Muscle layer of duodenum (tissue), 2 donors: ENCODE data around the gene PLAGL1.

Source experiments
- H3K27ac ChIP-seq: one replicate; pipeline ENCODE4 v1.7.0; 2013; ENCODE audit warnings: mild to moderate bottlenecking, low read length
- H3K27me3 ChIP-seq: one replicate; pipeline ENCODE4 v1.7.0; 2013; ENCODE audit warnings: low read depth, mild to moderate bottlenecking, control low read depth, low read length
- H3K36me3 ChIP-seq, 2 donors: one replicate each; pipeline ENCODE4 v1.7.0; 2013; ENCODE audit warnings: low read length in 2 of 2, control low read depth in 1 of 2, mild to moderate bottlenecking in 1 of 2; ENCODE audit not compliant: insufficient read depth in 2 of 2, control insufficient read depth in 1 of 2
- H3K4me1 ChIP-seq, 2 donors: one replicate each; pipeline ENCODE4 v1.7.0; 2013; ENCODE audit warnings: low read length in 2 of 2, mild to moderate bottlenecking in 2 of 2, control low read depth in 1 of 2, moderate library complexity in 1 of 2; ENCODE audit not compliant: insufficient read depth in 2 of 2, control insufficient read depth in 1 of 2
- H3K4me3 ChIP-seq, 2 donors: one replicate each; pipeline ENCODE4 v1.7.0; 2013; ENCODE audit warnings: low read length in 2 of 2, low read depth in 1 of 2, mild to moderate bottlenecking in 1 of 2
- H3K9me3 ChIP-seq, 2 donors: one replicate each; pipeline ENCODE4 v1.7.0; 2013; ENCODE audit warnings: low read length in 2 of 2, control low read depth in 1 of 2, mild to moderate bottlenecking in 1 of 2; ENCODE audit not compliant: control insufficient read depth in 1 of 2
- donor health status: healthy.

PLAGL1 gene

DNA sequence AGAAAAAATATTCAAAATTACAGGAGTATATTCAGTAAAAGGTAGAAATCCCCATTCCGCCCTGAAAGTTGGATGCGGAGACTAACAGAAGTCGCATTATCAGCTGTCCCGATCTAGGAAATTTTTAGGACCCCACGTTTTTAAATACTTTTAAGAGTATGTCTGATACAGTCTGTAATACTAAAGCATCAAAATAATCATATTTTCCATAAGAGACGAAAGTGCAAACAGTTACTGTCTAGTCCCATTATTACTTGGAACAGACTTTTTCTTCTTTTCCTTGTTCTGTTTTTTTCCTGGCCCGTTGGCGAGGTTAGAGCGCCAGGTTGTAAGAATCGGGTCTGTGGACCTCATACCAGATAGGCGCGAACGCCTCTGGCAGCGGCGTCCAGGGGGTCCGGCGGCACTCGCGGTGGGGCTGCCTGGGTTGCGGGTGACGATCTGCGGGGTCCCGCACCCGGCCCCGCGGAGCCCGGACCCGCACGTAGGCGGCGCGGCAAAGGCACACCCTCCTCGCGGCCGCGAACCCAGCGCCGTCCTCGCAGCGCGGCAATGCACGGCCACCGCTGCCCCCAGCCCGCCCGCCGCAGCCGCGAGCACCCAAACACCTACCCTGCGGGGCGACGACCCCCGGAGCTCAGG lies 460 bp downstream of the PLAGL1 start:
- no peaks in the 10 kb centered on the region for H3K36me3 ChIP-seq
- peak overlapping the region; percentile 61 to 62 for H3K4me3 ChIP-seq
- peak overlapping the region; percentile 54 for H3K27ac ChIP-seq
- no peaks in the 10 kb centered on the region for H3K27me3 ChIP-seq
- no peaks in the 10 kb centered on the region for H3K9me3 ChIP-seq
- no peaks in the 10 kb centered on the region for H3K4me1 ChIP-seq

DNA sequence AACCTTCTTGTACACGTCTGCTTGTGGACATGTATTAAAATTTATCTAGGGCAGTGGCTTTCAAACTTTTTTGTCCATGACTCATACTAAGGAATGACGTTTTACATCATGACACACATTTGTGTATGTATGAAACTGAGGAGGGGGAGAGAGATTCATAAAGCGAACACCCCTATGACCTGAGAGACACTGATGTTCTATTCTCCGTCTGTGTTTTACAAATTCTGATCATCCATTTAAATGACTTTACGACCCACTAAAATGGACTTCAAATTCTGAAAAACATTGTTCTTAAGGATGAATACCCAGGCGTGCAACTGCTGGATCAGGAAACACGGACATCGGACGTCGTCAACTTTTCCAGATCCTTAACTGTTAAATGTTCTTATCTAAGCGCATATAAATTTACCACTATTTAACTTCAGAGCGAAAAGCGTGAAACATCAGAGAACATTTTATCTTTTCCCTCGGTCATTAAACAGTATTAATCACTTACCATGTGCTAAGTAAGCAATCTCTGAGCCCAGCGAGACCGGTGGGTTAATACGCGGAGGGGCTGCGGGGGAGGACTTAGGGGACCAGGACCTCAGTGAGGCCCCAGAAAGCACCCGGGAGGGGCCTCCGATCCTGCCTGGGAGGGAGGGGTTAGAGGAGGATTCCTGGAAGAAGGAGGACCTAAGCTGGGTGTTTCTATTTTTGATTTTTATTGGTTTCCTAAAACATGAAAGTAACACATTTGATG lies 1.2 kb downstream of the PLAGL1 start:
- H3K9me3 ChIP-seq, result no peaks in the 10 kb centered on the region
- H3K27me3 ChIP-seq, result no peaks in the 10 kb centered on the region
- H3K4me3 ChIP-seq, result peak overlapping the region; percentile 61 to 62
- H3K4me1 ChIP-seq, result no peaks in the 10 kb centered on the region
- peak overlapping the region; percentile 54 for H3K27ac ChIP-seq
- H3K36me3 ChIP-seq, result no peaks in the 10 kb centered on the region

DNA sequence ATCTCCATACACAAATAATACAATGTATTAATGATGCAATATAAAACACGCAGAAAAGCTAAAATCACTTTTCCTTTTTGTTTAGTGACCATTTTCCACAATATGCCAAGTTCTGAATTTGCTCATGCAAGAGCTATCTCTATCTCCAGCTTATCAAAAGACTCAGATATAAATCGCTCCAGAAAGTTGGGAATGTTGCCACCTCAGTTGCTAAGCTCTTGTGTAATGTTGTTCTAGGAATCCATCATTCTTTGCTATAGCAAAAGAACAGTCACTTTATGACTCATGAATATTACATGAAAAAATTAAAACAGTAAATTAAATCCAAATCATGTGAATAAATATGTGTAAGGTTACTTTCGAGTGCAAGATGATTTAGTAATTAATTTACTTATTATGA lies 8.7 kb downstream of the PLAGL1 start:
- H3K36me3 ChIP-seq, result no peaks in the 10 kb centered on the region
- no peak overlapping the region for H3K4me3 ChIP-seq
- H3K27me3 ChIP-seq, result no peaks in the 10 kb centered on the region
- H3K27ac ChIP-seq, result no peak overlapping the region
- H3K4me1 ChIP-seq, result no peaks in the 10 kb centered on the region
- H3K9me3 ChIP-seq, result no peaks in the 10 kb centered on the region

DNA sequence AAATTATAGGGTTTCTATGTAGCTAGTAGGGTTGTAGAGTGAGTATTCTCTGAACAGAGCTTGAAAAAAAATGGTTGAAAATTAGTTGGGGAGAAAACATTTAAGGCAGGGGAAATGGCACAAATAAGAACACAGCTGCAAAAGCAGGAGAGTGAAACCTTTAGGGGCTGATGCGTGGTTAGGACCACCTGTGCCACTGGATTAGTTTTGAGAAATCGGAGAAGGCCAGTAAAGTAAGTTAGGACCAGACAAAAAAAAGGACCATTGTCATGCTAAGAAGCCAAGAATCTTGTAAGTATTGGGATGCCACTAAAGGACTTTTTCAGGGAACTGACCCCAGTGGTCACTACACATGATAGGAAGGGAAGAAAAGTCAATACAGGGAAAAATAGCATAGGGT lies 9.4 kb downstream of the PLAGL1 start:
- Histone ChIP-seq H3K27ac (no peak overlapping the region), H3K4me1 (no peaks in the 10 kb centered on the region), H3K27me3 (no peaks in the 10 kb centered on the region), H3K36me3 (no peaks in the 10 kb centered on the region), H3K4me3 (no peak overlapping the region), H3K9me3 (peaks cover 0 to 3% of the 10 kb centered on the region in 2 donors)

DNA sequence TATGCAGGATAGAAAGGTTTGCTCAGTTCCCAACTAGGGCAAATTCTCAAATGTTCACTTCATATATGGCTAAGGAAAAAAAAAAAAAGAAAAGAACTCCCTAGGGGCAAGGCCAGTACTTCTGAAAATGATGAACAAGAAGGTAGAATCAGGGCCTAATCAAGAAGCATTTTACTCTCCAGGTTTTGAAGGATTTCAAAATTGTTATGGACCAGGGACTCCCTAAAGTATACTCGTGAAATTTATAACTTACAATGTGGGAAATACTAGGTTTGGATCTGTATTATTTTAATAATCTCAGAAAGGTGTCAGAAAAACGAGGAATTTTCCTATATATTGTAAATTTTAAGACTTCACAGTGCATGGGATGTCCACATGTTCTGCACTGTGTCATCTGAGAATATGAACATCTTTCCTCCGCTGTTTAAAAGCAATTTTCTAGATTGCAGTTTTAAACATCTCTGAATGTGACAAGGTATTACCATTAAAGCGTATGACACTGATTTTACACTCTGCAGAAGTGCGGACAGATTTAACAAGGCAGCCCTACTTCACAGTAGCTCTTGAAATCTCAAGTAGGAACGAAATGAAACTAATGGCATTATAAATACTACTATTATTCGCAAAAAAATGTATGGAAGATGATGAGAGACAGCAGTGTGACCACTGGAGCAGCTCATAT lies 14.0 kb downstream of the PLAGL1 start:
- peaks cover 0 to 3% of the 10 kb centered on the region in 2 donors for H3K9me3 ChIP-seq
- no peaks in the 10 kb centered on the region for H3K27me3 ChIP-seq
- no peaks in the 10 kb centered on the region for H3K36me3 ChIP-seq
- no peak overlapping the region for H3K27ac ChIP-seq
- H3K4me3 ChIP-seq, result no peak overlapping the region
- H3K4me1 ChIP-seq, result no peaks in the 10 kb centered on the region

DNA sequence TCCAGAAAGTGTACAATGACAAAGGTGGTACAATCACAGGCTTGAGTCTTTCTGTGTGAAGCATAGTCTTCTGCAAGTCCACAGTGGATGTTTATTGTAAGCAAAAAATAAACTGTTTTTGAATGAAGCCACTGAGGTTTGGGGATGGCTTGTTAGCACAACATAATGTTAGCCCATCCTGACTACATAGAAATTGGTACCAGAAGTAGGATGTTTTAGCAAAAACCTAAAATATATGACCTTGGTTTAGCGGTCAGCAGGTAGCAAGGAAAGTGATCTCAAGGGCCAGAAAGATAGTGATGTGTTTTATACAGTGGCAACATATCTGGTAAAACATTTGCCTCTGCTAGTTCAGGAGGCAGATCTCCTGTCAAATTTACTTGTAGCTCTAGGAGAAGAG lies 15.8 kb downstream of the PLAGL1 start:
- Histone ChIP-seq H3K4me3 (no peak overlapping the region), H3K27ac (no peak overlapping the region), H3K36me3 (no peaks in the 10 kb centered on the region), H3K27me3 (no peaks in the 10 kb centered on the region), H3K4me1 (no peaks in the 10 kb centered on the region), H3K9me3 (peaks cover 0 to 3% of the 10 kb centered on the region in 2 donors)

DNA sequence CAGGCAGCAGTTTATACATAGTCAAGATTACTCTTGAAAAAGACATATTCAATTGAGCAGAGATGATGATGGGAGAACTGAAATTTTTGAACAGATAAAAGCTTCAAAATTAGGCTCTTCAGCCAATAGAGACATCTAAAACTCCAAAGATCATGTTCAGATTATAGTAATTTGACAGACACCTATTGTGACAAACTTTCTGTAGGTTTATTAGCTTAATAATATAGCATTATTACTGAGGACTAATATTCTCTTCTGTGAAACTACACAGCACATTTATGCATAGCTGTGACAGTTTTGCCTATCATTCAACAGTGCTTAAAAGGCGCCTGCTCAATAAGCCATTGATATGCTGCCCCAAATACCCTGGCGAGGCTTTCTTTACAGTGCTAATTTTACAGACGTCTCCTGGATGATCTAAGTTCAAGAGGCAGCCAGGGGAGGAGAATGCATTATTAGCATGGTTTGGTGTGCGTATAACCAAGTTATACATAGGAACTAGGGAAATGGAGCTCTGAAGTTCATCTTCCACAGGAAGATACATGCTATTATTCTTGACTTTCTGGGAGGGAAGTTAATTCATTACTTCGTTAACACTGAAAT lies 21.5 kb downstream of the PLAGL1 start:
- H3K36me3 ChIP-seq, result no peaks in the 10 kb centered on the region
- H3K9me3 ChIP-seq, result no peaks in the 10 kb centered on the region
- no peaks in the 10 kb centered on the region for H3K27me3 ChIP-seq
- H3K27ac ChIP-seq, result no peak overlapping the region
- no peak overlapping the region for H3K4me3 ChIP-seq
- no peaks in the 10 kb centered on the region for H3K4me1 ChIP-seq

DNA sequence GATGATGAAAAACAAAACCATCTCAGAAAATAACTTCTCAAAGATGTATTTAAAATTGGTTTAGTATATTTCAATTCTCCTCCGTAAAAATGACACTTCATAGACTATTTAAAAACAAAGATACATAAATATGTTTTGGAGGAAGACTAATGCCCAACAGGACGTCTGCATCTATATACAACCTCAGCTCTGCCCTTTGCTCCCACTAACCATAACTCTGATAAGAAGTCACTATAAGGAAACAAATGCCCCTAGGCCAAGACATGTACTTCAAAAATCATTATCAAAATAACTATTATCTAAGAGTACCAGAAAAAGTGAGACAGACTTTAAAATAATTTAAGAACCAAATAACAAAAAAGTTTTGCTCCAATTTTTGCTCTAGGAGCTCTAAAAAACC lies 23.4 kb downstream of the PLAGL1 start:
- H3K9me3 ChIP-seq, result no peaks in the 10 kb centered on the region
- no peaks in the 10 kb centered on the region for H3K27me3 ChIP-seq
- no peak overlapping the region for H3K27ac ChIP-seq
- no peaks in the 10 kb centered on the region for H3K4me1 ChIP-seq
- no peaks in the 10 kb centered on the region for H3K36me3 ChIP-seq
- H3K4me3 ChIP-seq, result no peak overlapping the region

DNA sequence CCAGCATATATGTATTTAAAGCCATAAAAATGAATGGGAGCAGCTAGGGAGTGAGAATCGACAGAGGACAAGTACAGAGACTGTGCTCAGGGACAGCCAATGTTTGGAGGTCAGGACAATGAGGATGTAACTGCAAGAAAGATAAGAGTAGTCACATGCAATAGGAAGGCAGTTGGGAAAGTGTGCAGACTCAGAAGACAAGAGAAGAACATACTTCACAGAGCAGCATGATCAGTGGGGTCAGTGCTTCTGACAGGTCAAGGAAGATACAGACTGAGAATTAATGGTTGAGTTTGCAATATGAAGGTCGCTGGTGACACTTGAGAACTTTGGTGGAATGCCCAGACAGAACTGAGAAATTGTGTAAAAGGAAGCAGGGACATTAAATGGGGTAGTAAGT lies 25.1 kb downstream of the PLAGL1 start:
- Histone ChIP-seq H3K9me3 (no peaks in the 10 kb centered on the region), H3K36me3 (no peaks in the 10 kb centered on the region), H3K4me1 (no peaks in the 10 kb centered on the region), H3K4me3 (no peak overlapping the region), H3K27ac (no peak overlapping the region), H3K27me3 (no peaks in the 10 kb centered on the region)

DNA sequence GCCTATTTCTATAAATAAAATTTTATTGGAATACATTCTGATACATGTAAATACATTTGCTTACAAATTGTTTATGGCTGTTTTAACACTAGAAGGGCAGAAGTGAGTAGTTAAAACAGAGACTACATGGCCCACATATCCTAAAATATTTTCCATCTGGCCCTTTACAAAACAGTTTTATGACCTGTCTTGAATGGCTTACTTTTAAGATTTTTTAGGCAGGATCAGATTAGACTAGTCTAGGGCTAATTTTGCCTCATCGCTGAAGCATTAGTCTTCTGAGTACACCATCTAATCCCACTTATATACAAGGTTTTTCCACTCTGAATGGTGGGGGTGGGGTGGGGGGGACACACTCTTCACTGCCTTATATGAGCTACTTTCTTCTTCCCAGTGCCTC lies 27.1 kb downstream of the PLAGL1 start:
- Histone ChIP-seq H3K9me3 (no peaks in the 10 kb centered on the region), H3K27me3 (no peaks in the 10 kb centered on the region), H3K4me3 (no peak overlapping the region), H3K36me3 (no peaks in the 10 kb centered on the region), H3K4me1 (no peaks in the 10 kb centered on the region), H3K27ac (no peak overlapping the region)

DNA sequence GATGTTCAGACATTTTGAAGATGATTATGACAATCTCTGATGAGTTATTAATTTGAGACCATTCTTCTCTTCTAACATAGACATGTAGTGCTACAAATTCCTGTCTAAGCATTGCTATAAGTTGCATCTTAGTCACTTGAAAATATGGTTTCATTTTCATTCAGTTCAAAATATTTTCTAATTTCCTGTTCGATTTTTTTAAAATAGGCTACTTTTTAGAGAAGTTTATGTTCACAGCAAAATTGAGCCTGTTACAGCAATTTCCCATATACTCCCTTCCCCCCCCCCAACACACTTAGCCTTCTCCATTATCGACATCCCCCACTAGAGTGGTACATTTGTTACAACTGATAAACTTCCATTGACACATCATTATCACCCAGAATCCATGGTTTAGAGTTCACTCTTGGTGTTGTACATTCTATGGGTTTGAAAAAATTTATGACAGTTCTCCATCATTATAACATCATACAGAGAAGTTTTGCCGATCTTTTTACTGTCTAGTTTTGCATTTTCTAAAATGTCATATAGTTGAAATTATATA lies 31.2 kb downstream of the PLAGL1 start:
- no peaks in the 10 kb centered on the region for H3K36me3 ChIP-seq
- H3K4me1 ChIP-seq, result peaks cover 0 to 12% of the 10 kb centered on the region in 2 donors
- H3K4me3 ChIP-seq, result no peak overlapping the region
- H3K27ac ChIP-seq, result no peak overlapping the region
- H3K9me3 ChIP-seq, result no peaks in the 10 kb centered on the region
- no peaks in the 10 kb centered on the region for H3K27me3 ChIP-seq
